ENCODE data around the gene PLEKHA6.

PLEKHA6 gene

DNA sequence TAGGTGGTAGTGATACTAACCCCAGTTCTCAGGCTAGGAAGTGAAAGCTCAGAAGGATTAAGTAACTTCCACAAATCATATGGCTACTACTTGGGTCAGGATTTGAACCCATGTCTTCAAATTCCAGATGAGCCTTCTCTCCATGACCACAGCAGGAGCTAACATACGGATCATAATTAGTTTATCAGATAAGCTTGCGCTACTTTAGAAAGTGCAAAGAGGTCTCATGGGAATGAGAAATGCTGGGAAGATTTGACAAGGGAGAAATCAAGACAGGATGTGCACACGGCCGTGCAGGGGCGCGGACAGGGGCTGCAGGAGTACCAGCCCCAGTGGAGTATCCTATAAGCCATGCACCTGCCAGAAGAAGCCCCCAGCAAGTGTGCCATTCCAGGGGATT lies 5.2 kb downstream of the PLEKHA6 start:
- no peak for DNase-seq

DNA sequence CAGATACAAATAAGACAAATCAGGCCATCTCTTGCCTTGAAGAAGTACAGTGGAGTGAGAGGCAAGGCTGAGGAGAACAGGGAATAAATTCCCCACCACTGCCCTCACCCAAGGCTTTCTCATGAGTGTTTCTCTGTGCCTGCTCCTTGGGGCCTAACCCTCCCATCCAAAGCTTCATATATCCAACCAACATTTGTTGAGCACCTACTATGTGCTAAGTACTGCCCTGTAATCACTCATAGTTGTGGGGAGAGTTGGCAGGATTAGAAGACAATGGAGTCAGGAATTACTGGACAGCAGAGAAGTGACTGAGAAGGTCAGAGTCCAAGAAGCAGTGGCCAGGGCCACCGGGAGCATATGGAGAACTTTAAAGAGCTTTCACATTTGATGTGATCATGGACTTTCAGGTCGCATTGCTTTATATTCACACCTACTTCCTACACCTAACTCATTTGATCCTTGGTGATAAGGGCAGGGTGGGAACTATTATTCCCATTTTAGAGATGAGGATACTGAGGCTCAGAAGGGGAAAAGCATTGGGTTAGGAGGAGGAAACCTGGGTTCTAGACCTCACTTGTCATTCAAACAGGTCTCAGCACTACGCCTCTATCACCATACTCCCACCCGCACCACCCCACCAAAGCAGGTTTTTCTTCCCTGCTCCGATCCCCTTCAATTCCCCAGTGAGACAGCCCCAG lies 6.4 kb downstream of the PLEKHA6 start:
- DNase-seq = no peak

DNA sequence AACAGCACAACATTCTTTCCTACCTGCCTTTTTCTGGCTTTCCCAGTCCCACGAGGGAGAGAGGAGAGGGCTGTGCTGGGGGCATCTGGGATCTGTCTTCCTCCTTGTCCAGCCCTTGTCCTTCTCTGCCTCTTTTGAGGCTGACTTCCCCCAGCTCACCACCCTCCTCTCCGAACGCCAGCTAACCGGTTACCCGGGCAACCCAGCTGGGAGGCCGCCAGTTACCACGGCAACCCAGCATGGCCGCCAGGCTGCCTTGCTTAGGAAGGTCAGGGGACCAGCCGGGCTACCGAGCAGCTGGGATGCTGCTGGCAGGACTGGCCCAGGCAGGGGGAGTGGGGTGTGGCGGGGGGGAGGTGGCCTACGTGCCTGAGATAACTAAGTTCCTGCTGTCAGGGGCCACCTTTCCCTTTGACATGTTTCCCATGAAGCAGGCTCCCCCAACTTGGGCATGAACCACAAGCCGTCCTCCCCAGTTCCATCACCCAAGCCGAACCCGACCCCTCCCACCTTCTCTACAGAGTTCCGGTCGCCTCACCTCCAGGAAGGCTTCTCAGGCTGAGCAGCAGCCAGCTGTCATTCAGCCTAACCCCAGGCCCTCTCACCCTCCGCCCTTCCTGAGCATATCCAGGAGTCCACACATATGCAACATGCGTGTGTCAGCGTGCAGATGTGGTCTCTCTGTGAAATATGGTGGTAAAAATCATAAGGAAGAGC lies 8.7 kb downstream of the PLEKHA6 start:
- DNase-seq = peak; percentile 71

DNA sequence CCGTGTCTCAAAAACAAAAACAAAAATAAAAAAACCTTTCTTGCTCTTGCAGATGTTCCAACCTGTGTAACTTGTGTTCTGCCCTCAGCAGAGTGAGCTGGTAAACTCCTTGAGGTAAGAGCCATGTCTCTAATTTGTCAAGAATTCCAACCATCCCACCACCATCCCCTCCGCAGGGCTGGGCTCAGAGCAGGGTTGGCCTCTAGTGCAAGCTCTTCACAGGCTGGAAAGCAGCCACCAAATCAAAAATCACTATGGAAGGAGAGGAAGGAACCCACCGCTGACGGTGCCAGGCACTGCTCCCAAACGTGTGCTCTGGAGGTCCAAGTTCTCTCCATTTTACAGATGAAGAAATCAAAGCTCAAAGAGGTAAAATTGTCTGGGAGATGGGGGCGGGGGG lies 9.4 kb downstream of the PLEKHA6 start:
- no peak for DNase-seq

DNA sequence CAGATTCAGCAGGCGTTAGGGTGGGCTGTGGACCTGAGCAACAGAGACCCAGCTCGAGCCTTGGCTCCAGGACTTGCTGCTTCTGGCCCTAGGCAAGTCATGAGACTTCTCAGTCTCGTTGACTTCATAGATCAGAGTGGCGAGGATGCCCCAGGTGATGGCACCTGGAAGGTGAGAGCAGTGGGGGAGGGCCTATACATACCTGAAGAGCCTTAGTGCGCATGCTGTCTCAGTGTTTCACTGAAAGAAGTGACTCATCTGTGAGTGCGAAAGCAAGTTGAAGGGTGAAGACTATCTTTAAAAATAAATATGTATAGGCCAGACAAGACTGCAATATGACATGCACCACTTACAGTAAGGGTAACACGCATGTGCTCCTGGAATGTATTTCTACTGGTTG lies 10.1 kb downstream of the PLEKHA6 start:
- DNase-seq = no peak

DNA sequence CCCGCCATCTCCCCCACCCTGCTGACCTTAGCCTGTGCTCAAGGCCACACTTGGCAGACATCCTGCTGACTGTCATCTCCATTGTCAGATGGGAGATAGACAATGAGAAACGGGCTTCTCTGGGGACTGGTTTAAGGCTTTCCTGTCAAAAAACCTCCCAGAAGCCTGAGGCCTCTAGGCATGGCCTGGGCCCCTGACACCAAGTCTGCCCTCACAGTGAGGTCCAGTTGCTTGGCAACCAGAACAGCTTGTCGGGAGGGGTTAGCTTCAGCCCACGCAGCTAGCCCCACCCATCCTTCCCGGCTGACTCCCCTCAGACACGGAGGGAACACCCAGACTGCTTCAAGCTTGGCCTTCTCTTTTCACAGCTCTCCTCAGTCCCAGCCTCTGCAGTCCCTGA lies 11.0 kb downstream of the PLEKHA6 start:
- no peak for DNase-seq

DNA sequence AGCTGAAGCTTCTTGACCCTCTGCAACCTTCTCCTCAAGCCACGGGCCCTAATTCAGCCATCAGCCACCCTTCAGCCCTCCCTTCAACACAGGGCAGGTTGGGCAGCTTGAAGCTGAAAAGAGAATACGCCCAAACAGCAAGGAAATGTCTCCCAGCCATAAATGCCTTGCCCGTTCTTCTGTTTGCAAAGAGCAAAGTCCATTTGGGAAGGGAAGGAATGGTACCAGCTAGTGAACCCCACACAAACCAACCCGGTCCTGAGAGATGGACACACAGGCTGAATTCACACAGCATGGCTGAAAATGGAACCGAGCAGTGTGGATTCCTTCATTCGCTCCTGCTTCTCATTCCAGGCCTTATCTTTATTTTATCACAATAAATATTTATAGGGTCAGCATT lies 11.5 kb downstream of the PLEKHA6 start:
- DNase-seq = no peak

DNA sequence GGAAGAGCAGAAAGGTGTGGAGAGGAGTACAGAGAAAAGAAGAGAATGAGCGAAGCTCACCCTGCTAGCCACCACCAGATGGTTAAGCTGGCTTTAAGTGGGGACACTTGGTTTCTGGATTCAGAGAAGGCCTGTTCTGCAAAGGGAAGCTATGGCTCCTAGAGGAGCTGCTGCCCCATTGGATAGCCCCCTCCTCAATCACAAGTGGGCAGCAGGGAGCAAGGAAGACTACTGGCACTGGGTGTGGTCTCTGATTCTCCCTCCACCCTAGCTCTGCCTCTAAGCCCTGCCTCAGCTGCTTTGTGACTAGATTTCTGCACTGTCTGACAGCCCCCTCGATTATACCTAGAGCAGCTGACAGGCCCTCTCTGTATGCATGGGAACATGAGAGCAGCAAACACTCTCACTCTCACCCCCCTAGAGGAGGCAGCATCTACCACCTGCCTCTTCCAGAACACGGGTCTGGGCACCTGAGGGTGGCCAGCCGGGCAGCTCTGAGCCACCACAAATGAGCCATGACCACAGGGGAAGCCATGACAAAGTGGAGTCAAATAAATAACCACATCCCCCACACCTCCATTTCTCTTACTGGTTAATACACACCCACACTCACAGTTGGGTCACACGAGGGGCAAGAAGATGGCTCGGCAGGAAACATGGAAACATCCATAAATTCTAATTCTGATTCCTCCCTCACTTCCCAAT lies 13.6 kb downstream of the PLEKHA6 start:
- no peak for DNase-seq

DNA sequence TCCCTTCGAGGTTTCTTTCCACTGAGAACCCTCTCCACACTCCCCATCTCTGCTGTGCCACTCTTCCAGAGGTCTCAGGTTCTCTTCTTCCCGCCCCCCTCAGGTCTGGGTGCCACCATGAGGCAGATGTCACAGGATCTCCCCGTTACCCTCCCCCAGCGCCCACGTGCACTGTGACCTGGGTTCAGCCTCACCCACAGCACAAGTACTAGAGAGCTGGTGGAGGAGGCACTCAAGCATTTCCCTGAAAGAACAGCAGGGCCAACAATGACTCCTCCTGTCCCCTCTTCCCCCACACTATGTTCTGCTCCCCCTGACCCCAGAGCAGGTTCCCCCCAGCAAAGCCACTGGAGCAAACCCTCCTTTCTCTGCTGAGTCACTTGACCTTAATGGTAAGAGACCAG lies 14.3 kb downstream of the PLEKHA6 start:
- peak; percentile 29 for DNase-seq

DNA sequence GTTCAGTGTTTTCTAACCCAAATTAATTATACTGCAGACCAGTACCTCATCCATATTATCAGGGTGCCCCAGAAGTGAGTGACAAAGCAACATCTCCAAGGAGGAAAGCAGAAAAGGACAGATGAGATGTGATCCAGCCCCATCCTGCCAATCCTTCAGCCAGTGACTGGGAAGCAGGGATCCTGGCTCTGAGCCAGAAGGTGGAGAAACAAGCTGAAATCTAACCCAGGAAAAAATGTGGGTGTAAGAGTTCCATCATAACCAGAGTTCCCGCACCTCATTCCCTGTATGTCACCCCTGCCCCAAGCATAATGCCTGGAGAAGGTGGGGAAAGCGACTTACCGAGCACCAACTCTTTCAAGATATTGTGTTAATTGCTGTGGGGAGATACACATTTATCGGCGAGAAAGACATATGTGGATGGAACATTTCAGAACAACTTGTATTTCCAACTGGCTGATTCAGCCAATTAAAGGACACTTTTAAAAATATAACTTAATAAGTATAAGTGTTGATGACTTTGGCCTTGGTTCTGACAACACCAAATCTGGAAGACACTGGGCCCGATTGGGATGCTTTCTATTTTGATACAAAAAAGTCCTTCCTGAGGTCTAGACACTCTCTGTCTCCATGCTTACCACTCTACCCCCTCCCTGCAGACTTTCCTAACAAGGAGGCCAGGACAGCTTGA lies 14.9 kb downstream of the PLEKHA6 start:
- DNase-seq = peak; percentile 76

DNA sequence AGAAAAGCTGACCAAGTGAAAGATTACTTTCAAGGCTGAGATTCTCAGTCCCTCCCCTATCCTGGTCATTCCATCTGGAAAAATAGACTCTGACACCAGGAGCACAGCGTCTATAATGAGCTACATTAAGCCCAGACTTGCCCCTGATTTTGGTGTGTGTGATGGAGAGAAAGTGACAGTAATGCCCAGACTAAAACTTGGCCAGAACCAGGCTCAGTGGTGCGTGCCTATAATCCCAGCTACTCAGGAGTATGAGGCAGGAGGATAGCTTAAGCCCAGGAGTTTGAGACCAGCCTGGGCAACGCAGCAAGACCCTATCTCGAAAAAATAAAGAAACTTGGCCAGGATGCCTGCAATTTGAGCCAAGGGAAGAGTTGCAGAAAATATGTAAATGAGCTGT lies 15.9 kb downstream of the PLEKHA6 start:
- DNase-seq = no peak

DNA sequence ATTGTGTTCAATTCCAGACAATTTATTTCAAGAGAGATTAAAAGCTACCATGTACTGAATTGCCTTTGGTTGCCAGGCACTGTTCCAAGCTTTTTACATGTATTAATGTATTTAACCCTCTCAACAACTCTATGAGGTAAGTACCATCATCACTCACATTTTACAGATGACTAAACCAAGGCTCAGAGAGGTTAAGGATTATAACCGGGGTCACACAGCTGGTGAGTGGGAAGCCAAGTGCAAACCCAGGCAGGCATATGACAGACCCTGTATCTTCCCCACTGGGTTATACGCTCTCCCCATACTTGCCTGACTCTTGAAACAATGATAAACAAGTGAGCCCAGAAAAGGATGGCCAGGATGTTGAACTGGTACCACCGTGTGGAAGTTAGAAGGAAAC lies 16.5 kb downstream of the PLEKHA6 start:
- no peak for DNase-seq

DNA sequence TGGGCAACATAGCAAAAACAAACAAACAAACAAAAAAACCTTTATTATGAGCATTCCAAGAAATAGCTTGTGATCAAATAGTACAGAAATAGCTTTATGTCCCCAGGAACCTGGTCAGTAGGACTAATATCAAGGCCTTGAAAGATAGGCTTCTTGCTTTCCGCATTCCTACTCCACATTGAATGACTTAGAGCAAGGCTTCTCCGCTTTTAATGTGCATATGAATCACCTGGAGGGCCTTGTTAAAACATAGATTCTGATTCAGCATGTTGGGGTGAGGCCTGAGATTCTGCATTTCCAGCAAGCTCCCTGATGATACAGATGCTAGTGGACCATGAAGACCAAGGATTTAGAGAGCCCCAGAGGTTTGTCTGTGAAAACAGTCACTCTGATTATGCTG lies 17.4 kb downstream of the PLEKHA6 start:
- no peak for DNase-seq

DNA sequence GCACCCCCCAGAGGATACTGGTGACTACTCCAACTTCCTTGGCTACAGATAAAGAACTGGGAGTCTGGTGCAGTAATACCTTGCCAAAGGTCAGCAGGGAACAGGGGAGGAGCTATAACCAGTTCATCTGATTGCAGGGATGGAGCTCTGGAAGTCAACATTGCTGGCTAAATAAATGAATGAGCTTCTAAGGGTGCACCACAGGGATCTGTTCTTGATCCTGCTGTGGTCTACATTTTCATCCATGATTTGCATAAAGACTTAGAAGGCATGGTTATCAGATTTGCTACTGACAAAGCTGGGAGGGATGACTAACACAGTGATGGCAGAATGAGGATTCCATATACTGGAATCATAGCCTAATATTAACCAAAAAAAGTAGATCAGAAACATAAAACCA lies 18.3 kb downstream of the PLEKHA6 start:
- no peak for DNase-seq

DNA sequence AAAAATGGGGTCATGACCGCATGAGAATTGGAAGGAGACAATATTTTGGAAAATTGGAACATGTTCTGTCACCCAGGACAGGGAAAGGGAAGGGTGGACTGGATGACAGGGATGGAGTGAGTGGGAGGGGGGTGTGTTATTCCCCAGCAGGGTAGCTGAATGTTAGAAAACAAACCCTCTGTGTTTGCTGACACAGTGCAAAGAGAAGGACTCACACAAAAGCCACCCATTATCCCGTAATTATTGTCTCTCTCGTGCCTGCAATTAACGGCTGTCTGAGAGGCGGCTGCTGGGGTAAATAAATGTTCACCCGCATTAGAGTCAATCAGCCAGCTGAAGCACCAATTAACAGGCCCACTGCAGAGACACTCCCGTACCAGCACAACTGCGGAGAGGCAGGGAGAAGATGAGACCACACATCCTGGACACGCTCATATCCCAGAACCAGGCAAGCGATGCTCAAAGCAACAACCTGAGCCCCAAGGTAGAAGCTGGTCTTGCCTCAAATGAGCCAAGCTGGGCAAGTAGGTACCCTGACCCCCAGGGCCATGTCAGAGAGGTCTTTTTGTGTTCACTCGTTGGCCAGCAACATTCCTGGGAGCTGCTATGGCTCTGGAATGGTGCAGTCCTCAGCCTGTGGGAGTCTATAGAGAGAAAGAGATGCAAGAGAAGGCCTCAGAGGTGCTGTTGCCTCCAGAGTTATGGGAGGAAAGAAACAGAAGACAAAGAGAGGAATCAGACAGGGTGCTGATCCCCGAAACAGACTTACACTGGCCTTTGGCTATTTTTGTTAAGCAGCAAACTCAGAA lies 19.4 kb downstream of the PLEKHA6 start:
- peak; percentile 17 for DNase-seq

DNA sequence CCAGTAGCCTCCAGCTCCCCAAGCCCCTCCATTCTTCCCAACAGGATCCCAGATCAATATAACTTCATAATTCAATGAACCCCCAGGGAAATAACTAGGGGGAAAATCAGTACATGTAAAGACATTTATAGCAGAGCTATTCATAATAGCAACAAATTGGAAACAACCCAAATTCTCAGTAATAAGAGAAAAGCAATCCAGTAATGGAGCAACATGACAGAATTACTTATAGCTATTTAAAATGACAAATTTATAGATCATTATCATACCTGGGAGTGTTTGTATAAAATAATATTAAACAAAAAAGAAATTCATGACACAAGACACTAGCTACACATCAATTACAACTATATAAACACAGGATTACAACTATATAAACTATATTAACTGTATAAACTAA lies 20.2 kb downstream of the PLEKHA6 start:
- no peak for DNase-seq

DNA sequence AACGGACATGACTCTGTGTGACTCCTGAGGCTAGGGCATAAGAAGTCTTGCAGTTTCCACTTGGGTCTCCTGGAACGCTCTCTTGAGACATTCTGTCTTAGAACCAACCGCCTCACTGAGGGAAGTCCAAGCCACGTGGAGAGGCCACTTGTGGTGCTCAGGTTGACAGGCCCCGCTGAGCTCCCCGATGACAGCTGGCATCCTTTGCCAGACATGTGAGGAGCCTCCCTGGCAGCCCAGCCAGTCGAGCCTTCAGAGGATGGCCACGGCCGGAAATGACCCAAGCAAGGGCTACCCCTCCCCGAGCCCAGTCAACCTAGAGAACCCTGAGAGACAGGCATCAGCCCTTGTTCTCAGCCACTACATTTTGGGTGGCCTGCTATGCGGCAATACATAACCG lies 20.7 kb downstream of the PLEKHA6 start:
- DNase-seq = no peak

DNA sequence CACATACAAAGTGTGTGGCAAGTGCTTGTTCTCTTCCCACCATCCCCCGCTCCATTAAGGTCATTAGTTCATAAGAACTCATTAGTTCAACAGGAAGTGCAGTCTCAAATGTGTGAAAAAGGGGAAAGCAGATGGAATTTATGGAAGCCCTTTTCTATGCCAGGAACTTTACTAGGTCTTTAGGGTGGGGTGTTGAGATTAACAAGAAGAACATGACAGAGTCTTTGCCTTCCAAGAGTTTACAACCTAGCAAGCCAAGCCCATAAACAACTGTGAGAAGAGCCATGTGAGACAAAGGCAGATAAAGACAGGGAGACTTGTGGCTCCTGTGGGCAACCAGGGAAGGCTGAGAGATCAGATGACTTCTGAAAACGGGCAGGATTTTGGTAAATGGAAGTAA lies 21.4 kb downstream of the PLEKHA6 start:
- DNase-seq = no peak

DNA sequence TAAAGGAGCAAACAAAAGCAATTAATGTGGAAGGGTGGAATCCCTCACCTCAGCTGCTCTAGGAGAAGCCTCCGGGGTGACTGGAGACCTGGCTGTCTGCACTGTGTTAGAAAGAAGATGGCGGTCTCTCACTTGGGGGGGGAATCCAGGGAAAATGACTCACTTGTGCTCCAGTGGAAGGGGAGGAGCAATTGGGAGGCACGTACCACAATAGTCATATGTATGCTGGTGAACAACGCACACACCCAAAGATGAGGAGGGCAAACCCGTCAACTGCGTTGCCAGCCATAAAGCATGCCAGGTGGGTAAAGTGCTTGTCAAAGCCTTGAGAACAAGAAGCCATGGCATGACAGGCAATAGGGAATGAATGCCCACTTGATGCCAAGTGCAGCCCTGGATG lies 22.1 kb downstream of the PLEKHA6 start:
- no peak for DNase-seq

DNA sequence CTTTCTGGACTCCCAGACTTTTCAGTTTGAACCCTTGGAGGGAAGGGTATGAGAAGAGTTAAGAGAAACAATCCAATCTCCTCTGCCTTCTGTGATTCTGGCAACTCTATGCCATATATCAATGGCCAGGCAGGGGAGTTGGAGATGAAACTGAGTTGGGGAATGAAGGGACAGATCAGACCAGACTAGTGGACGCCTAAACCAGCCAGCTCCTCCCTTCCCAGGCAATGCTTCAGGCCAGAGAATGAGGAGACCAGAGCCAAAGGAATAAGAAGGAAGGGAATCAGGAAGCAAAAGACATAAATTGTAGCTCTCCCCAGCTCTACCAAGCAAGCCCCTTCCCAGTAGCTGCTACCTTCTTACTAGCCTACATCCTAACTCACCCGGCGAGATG lies 22.7 kb downstream of the PLEKHA6 start:
- no peak for DNase-seq

DNA sequence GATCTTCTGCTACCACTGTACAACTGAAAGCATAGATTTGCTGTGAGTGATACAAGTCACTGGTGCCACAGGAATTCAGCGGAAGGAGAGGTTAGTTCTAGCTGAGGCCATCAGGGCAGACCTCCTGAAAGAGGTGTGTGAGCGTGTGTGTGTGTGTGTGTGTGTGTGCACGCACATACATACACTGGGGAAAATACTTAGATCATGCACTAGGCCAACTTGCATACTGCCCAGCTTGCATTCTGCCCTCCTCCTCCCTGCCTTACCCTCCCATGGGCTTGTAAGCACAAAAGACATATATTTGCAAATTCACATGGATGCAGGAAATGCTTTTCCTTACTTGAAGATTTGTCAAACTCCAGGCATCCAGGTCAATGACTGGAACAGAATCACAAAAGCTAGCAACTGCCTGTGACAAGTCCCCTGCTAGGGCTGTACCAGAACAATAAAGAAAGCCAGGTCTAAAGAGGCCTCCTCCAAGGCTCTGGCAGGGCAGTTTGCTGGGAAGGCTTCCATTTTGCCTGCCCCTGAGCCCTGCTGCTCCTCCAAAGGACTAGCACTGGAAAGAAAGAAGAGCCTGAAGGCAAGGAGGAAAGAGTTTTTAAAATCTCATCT lies 23.2 kb downstream of the PLEKHA6 start:
- DNase-seq = no peak

DNA sequence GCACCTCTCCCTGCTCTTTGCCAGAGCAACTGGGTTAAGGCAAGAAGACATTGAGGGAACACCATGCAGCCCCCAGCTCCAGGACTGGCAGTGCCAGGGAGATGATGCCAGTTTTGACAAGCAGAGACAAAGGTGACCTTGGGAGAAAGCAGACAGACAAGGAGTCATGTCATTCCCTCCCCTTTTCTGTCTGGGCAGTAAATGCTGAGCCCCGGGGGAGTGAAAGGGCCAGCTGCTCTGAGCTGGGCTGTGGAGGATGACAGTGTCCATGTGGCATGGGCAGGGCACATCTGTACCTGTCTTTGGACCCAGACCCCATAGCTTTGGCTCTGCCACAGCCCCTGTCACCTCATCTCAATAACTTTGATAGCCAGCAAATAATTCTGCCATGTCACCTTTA lies 24.2 kb downstream of the PLEKHA6 start:
- no peak for DNase-seq

Measured in NCI-H2171 (cell line).